Uterus (tissue), 4 donors: Measurements from ENCODE around the gene SLC30A2. TPM values are rescaled to one million over a fixed set of nuclear protein-coding genes. Genes with fewer than 3 reads are reported as not detected.

ENCODE experiments used
- DNase-seq, 2 donors: peaks; one replicate each; pipeline ENCODE4 v3.0.0-alpha.2; 2019 to 2020
- H3K27ac ChIP-seq, 2 donors: fragments of 200-600 bp; sonication (generic); 1 replicate in 1 of 2; 2 replicates in 1 of 2; pipeline ENCODE4 v1.5.1; 2016 to 2018
- H3K27me3 ChIP-seq, 2 donors: fragments of 200-600 bp; sonication (generic); one replicate each; pipeline ENCODE4 v1.5.1; 2018 to 2019; ENCODE audit warnings: control low read depth in 1 of 2
- H3K36me3 ChIP-seq, 2 donors: fragments of 200-600 bp; sonication (generic); one replicate each; pipeline ENCODE4 v1.5.1; 2019; ENCODE audit warnings: control low read depth in 1 of 2
- H3K4me1 ChIP-seq, 2 donors: fragments of 200-600 bp; sonication (generic); one replicate each; pipeline ENCODE4 v1.5.1; 2018 to 2019; ENCODE audit warnings: control low read depth in 1 of 2
- H3K4me3 ChIP-seq, 2 donors: fragments of 200-600 bp; sonication (generic); 1 replicate in 1 of 2; 2 replicates in 1 of 2; pipeline ENCODE4 v1.5.1; 2018 to 2019; ENCODE audit warnings: mild to moderate bottlenecking in 1 of 2
- H3K9me3 ChIP-seq, 2 donors: fragments of 200-600 bp; sonication (generic); one replicate each; pipeline ENCODE4 v1.5.1; 2019; ENCODE audit warnings: control low read depth in 1 of 2
- POLR2A ChIP-seq, 2 donors: fragments of 450-650 bp; IDR thresholded peaks; one replicate each; pipeline ENCODE4 v1.6.1; 2016; ENCODE audit warnings: antibody characterized with exemption in 2 of 2, mild to moderate bottlenecking in 1 of 2, moderate library complexity in 1 of 2
- intact Hi-C: fragments of 100-400 bp; cut with DNase I; formaldehyde crosslinking; loops from one replicate; pipeline ENCODE4 v1.15.1; 2023; ENCODE audit warnings: low total_unique reads
- total RNA-seq, 4 donors: library from RNA; depleted of rRNA in 3 of 4; stranded (reverse); fragments of >200 nt in 3 of 4; gene quantifications; one replicate each; pipeline versions ENCODE4 v1.1.0 to v1.2.4, GENCODE V29; 2014 to 2023
- TF ChIP-seq, protein P1 (sequence below), 4 experiments: fragments of 200-600 bp in 2 of 4; fragments of 450-650 bp in 2 of 4; sonication (generic) in 2 of 4; IDR thresholded peaks; one replicate each; pipeline ENCODE4 v1.5.1; 2016 to 2019; ENCODE audit warnings: antibody characterized with exemption in 4 of 4, mild to moderate bottlenecking in 2 of 4, moderate library complexity in 1 of 4
- donor health status: DM: yes; HTN: yes; CAD: no.

SLC30A2 gene
- total RNA-seq, 4 donors from 2014 or later = 0.07 to 0.49 TPM; not detected in 2

DNA sequence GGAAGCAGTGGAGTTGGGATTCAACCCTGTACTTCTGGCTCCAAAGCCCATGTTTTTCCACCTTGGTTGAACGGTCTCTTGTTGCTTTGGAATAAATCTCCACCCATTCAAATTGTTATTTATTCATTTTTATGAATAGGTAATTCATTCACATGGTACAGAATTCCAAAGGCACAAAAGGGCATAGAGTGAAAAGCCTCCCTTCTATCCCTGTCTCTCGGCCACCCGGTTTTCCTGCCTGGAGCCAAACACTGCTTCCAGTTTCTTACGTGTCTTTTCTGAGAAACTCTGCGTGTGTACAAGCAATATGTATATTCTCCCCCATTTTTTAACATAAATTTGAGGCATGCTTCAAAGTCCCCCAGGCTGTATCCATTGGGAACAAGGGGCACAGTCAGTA, 20.4 kb downstream of the SLC30A2 start:
- no peaks in the 10 kb centered on the region for H3K36me3 ChIP-seq
- H3K27me3 ChIP-seq = no peaks in the 10 kb centered on the region
- H3K4me1 ChIP-seq = peaks cover 0 to 5% of the 10 kb centered on the region in 2 donors
- no peak for TF ChIP-seq POLR2A (IDR thresholded peaks at IDR 0.05)
- TF ChIP-seq, protein P1, sequence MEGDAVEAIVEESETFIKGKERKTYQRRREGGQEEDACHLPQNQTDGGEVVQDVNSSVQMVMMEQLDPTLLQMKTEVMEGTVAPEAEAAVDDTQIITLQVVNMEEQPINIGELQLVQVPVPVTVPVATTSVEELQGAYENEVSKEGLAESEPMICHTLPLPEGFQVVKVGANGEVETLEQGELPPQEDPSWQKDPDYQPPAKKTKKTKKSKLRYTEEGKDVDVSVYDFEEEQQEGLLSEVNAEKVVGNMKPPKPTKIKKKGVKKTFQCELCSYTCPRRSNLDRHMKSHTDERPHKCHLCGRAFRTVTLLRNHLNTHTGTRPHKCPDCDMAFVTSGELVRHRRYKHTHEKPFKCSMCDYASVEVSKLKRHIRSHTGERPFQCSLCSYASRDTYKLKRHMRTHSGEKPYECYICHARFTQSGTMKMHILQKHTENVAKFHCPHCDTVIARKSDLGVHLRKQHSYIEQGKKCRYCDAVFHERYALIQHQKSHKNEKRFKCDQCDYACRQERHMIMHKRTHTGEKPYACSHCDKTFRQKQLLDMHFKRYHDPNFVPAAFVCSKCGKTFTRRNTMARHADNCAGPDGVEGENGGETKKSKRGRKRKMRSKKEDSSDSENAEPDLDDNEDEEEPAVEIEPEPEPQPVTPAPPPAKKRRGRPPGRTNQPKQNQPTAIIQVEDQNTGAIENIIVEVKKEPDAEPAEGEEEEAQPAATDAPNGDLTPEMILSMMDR (IDR thresholded peaks at IDR 0.05) = no peak
- H3K4me3 ChIP-seq = no peak overlapping the region
- H3K27ac ChIP-seq = no peak overlapping the region
- intact Hi-C loops = no loop called here
- DNase-seq = no peak
- no peaks in the 10 kb centered on the region for H3K9me3 ChIP-seq

DNA sequence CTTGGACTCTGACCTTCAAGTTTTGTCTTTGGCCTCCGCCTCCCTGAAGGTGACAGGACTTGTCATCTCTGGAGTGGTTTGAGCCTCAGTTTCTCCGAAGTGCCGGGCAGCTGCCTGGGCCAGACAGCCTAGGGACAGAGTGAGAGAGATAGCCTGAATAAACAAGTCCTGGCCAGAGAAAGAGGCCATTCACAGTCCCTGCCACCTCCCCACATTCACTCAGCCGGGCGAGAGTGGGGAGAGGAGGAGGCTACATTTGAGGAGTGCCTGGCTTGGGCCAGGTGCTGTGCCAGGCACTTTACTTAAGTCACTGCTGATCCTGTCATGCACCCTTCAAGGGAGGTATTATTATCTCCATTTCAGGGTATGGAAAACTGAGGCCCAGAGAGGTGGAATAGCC, 20.9 kb downstream of the SLC30A2 start:
- no peaks in the 10 kb centered on the region for H3K27me3 ChIP-seq
- peaks cover 0 to 5% of the 10 kb centered on the region in 2 donors for H3K4me1 ChIP-seq
- no peak overlapping the region for H3K27ac ChIP-seq
- H3K9me3 ChIP-seq = no peaks in the 10 kb centered on the region
- DNase-seq = no peak
- H3K36me3 ChIP-seq = no peaks in the 10 kb centered on the region
- H3K4me3 ChIP-seq = no peak overlapping the region
- TF ChIP-seq, protein P1 (IDR thresholded peaks at IDR 0.05) = no peak
- TF ChIP-seq POLR2A (IDR thresholded peaks at IDR 0.05) = no peak
- intact Hi-C loops = no loop called here

DNA sequence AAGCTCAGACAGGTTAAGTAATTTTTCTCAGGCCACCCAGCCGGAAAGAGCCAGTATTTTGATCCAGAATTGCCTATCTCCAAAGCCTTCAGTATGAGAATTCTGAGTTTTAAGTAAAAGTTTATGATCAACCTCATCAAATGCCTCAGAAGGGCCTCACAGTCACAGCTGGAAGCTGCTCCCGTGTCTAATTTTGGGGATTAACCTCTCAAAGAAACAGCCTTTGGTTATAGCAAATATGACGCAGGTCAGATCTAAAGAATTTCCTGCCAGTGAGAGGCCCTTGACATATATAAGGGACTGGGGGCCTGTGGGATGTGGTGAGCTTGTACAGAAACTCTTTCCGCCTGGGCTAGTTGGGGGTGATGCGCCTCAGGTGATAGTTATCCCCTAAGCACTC, 22.1 kb downstream of the SLC30A2 start:
- TF ChIP-seq, protein P1 (IDR thresholded peaks at IDR 0.05) = no peak
- TF ChIP-seq POLR2A (IDR thresholded peaks at IDR 0.05) = no peak
- no peak for DNase-seq
- intact Hi-C loops = no loop called here
- no peaks in the 10 kb centered on the region for H3K9me3 ChIP-seq
- no peak overlapping the region for H3K4me3 ChIP-seq
- no peak overlapping the region for H3K27ac ChIP-seq
- H3K27me3 ChIP-seq = no peaks in the 10 kb centered on the region
- H3K4me1 ChIP-seq = peaks cover 0 to 5% of the 10 kb centered on the region in 2 donors
- no peaks in the 10 kb centered on the region for H3K36me3 ChIP-seq

DNA sequence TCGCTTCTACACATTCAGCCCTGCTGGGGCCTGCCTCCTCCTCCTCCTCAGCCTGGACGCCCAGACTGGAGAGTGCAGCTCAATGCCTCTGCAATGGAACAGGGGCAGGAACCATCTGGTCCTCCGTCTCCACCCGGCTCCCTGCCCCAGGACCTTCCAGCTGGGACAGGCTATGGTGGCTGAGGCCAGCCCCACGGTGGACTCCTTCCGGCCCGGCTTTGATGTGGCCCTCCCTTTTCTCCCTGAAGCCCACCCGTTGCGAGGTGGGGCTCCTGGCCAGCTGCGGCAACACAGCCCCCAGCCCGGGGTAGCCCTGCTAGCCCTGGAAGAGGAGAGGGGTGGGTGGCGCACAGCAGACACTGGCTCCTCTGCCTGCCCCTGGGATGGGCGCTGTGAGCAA, 22.9 kb downstream of the SLC30A2 start:
- Histone ChIP-seq H3K36me3 (no peaks in the 10 kb centered on the region), H3K9me3 (no peaks in the 10 kb centered on the region), H3K27ac (peak overlapping the region in 1 of 2 donors; percentile 54), H3K4me3 (no peak overlapping the region), H3K4me1 (peaks cover 0 to 5% of the 10 kb centered on the region in 2 donors), H3K27me3 (no peaks in the 10 kb centered on the region)
- DNase-seq = no peak
- TF ChIP-seq, protein P1 (IDR thresholded peaks at IDR 0.05) = no peak
- TF ChIP-seq POLR2A (IDR thresholded peaks at IDR 0.05) = no peak
- intact Hi-C loops = no loop called here

DNA sequence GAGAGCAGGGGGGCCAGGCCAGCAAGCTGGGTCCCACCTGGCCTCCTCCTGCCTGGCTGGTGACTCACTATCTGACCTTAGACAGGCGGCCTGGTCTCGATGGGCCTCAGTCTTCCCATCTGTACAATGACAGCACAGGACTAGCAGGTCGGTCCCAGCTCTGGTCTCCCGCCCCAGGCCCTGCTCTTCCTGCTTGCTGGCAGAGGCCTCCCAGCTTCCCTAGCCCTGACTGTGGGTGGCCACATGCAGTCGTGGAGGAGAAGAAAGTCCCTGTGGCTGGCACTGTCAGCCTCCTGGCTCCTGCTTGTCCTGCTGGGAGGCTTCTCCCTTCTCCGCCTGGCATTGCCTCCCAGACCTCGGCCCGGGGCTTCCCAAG, 23.5 kb downstream of the SLC30A2 start:
- intact Hi-C loops = no loop called here
- H3K4me1 ChIP-seq = peaks cover 0 to 5% of the 10 kb centered on the region in 2 donors
- H3K9me3 ChIP-seq = no peaks in the 10 kb centered on the region
- no peak for DNase-seq
- H3K36me3 ChIP-seq = no peaks in the 10 kb centered on the region
- TF ChIP-seq POLR2A (IDR thresholded peaks at IDR 0.05) = no peak
- TF ChIP-seq, protein P1 (IDR thresholded peaks at IDR 0.05) = no peak
- no peaks in the 10 kb centered on the region for H3K27me3 ChIP-seq
- H3K27ac ChIP-seq = peak overlapping the region; percentile 53 to 66
- H3K4me3 ChIP-seq = no peak overlapping the region
